KOPT-K1 (cell line): ENCODE data around the gene GHRL.
"Not testable (repeated sequence)": the region's sequence is repeated elsewhere in the genome, so short reads cannot be mapped to it uniquely, and the experiment has no call there.

Experiments
- H3K27ac ChIP-seq: fragments of 200-600 bp; sonication (generic); 2 replicates; pipeline ENCODE4 v1.5.1; 2016; ENCODE audit warnings: antibody characterized with exemption, mild to moderate bottlenecking, low read depth, low read length; ENCODE audit not compliant: poor library complexity, severe bottlenecking
- H3K36me3 ChIP-seq: fragments of 200-600 bp; sonication (generic); 2 replicates; pipeline ENCODE4 v1.5.1; 2017; ENCODE audit warnings: antibody characterized with exemption, mild to moderate bottlenecking, low read length, moderate library complexity; ENCODE audit not compliant: insufficient read depth
- H3K9me3 ChIP-seq: fragments of 200-600 bp; sonication (generic); 2 replicates; pipeline ENCODE4 v1.5.1; 2017; ENCODE audit warnings: antibody characterized with exemption, low read length, mild to moderate bottlenecking; ENCODE audit not compliant: insufficient read depth, poor library complexity, severe bottlenecking

GHRL gene

DNA sequence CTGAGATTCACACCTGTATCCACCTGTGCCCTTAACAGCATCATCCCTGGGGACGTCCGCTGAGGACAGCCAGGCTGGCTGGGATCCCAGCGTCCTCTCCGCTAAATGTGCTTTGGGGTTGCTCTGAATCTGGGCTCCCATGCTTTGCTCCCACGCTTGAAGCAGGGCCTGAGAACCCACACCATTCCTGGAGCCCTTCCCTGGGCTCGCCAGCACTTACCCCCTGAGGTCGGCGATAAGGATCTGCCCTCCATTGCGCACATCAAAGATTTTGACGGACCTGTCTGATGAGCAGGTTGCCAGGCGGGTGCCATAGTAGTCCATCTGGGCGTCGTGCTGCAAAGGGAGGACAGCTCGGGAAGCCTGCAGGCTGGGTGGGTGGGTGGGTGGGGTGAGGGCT, 22.4 kb upstream of the GHRL start:
- Histone ChIP-seq H3K27ac (no peak overlapping the region), H3K9me3 (no peaks in the 10 kb centered on the region), H3K36me3 (peaks cover 93% of the 10 kb centered on the region)

DNA sequence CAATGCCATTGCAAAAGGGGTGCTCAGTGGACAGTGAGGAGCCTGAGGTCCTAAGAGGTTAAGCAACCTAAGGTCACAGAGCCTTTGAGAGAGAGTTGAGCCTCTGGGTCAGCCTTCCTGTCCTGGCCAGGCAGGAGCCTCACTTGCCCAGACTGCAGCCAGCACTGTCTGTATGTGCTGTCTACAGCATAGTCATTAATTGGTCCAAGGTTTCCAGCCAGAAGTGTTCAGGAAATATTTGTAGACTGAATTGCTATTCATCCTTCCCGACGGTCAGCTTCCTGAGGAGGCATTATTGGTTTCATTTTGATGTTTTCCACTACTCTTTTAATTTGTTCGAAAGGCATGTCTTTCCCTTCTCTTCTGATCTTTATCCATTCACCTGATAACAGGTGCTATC, 20.1 kb upstream of the GHRL start:
- H3K36me3 ChIP-seq: peaks cover 100% of the 10 kb centered on the region
- no peaks in the 10 kb centered on the region for H3K9me3 ChIP-seq
- H3K27ac ChIP-seq: no peak overlapping the region

DNA sequence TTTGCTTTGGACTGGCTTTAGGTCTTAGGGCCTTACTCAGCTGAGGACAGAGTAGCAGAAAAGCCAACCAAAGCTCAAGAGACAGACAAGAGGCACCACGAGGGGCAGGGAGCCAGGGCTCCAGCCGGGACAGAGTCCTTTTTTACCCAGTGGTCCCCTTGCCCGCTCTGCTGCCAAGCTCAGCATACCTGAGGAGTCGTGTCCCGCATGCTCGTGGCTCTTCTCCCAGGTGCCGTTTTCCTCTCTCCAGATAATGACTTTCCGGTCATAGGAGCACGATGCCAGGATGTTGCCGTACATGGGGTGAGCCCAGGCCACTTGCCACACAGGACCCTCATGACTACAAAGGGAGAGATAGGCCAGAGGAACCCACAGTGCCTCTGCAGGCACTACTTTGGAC, 19.6 kb upstream of the GHRL start:
- Histone ChIP-seq H3K27ac (no peak overlapping the region), H3K36me3 (peaks cover 99% of the 10 kb centered on the region), H3K9me3 (no peaks in the 10 kb centered on the region)

DNA sequence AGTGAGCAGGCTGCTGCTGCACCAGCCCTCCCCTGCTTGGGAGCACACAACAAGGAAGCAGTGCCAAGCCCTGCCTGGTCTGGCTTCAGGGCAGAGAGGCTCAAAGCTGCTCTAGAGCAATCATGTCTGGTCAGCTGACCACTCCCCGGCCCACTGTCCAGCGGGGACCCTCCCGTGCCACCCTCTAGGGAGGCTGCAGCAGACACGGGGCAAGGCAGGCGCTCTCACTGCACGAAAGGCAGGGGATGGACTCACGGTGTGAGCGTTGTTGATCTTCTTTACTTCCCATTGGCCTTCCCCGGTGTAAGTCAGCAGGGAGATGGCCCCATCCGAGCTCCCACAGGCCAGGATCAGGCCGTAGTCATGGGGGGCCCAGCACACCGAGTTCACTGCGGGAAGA, 19.0 kb upstream of the GHRL start:
- H3K27ac ChIP-seq: no peak overlapping the region
- peaks cover 99% of the 10 kb centered on the region for H3K36me3 ChIP-seq
- H3K9me3 ChIP-seq: no peaks in the 10 kb centered on the region

DNA sequence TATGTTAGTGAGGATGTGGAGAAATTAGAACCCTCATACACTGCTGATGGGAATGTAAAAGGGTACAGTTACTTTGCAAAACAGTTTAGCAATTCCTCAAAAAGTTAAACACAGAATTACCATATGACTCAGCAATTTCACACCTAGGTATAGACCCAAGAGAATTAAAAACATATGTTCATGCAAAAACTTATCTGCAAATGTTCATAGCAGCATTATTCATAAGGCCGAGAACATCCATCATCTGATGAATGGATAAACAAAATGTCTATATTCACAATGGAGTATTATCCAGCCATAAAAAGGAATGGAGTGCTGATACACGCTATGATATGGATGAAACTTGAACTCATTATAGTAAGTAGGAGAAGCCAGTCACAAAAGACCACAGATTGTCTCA, 17.8 kb upstream of the GHRL start:
- Histone ChIP-seq H3K9me3 (no peaks in the 10 kb centered on the region), H3K27ac (no peak overlapping the region), H3K36me3 (peaks cover 98% of the 10 kb centered on the region)

DNA sequence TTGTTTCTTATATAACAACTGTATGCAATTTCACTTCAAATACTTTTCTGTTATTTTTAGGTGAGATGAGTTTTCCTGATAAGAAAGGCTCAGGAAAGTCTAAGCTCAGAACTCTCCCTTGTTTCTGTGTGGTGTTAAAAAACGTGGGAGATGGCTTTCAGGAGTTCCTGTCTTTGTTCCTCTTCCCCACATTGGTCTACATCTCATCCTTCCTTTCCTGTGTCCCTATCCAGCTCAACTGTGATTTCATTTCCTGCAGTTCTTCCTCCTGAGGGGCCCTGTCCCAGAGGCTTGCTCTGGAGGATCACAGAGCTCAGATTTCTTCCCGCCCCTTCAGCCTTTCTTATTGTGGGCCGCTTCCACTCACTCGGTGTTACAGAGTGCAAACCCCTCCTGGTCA, 17.0 kb upstream of the GHRL start:
- peaks cover 98% of the 10 kb centered on the region for H3K36me3 ChIP-seq
- H3K27ac ChIP-seq: no peak overlapping the region
- no peaks in the 10 kb centered on the region for H3K9me3 ChIP-seq

DNA sequence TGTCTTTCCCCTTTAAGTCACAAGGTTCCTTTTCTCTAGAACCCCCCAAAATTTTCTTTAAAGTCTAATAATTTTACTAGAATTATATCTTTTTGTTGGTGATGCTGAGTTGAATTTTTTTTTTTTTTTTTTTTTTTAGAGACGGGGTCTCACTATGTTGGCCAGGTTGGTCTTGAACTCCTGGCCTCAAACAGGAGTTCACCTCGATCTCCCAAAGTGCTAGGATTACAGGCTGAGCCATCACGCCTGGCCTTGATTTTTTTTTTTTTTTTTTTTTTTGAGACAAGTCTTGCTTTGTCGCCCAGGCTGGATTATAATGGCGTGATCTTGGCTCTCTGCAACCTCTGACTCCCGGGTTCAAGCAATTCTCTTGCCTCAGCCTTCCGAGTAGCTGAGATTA, 15.9 kb upstream of the GHRL start:
- H3K27ac ChIP-seq: no peak overlapping the region
- no peaks in the 10 kb centered on the region for H3K9me3 ChIP-seq
- H3K36me3 ChIP-seq: peaks cover 98% of the 10 kb centered on the region

DNA sequence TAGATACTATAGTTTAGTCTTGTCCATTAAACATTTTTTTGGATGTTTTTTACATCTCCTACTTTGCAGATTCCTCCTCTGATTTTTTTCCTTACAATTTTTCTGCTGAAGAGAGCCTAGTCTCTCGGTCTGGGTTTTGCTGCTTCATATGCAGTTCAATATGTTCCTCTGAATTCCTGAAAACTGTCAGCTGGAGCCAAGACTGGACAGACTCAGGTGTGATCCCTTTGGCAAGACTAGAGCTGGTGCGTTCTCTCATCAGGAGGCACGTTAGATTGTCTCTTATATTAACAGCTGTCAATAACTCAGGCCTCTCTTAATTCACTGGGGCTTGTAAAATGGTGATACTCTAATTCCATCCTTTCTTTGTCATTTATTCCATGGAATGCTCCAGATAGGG, 13.4 kb upstream of the GHRL start:
- Histone ChIP-seq H3K36me3 (peaks cover 98% of the 10 kb centered on the region), H3K27ac (no peak overlapping the region), H3K9me3 (no peaks in the 10 kb centered on the region)

DNA sequence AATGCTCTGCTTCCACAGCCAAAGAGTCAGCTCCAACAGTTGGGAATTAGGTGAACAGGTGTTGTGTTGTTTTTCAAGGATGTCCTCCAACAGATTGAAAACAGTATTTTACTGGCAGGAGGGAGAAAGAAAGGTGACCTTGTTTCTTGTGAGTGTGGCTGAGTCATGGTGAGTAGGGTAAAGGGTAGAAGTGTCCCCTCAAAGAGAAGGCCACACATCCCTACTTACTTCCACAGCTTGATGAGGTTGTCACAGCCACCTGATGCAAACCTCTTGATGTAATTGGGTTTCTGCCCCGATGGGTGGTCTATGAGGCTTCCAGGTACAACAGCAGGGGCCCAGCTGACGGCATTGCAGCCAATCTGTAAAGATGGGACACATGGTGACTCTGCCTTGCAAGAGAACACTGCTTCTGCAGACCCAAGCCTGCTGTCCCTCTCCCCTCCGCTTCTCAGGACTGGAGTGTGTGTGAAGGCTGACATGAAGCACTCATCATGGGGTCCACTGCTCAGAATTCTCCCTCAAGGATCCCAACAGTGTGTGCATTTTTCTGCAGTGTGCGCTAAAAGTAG, 12.7 kb upstream of the GHRL start:
- Histone ChIP-seq H3K36me3 (peaks cover 98% of the 10 kb centered on the region), H3K27ac (no peak overlapping the region), H3K9me3 (no peaks in the 10 kb centered on the region)

DNA sequence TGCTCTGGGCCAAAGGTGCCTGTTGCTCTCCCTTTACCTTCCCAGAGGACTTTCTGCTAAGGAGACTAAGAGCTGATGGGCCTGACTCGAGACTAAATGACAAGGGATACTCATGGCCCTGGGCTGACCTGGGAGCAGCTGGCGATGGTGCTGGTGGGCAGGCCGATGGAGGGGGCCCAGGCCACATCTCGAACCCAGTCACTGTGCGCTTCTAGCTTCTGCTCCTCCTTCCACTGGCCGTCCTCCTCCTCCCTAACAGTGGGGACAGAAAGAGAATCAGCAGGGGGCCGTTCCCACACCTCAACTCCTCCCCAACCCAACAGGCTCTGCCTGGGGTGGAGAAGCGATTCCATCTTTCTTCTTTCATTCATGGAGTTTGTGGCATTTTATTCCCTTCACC, 12.2 kb upstream of the GHRL start:
- Histone ChIP-seq H3K9me3 (no peaks in the 10 kb centered on the region), H3K36me3 (peaks cover 98% of the 10 kb centered on the region)

DNA sequence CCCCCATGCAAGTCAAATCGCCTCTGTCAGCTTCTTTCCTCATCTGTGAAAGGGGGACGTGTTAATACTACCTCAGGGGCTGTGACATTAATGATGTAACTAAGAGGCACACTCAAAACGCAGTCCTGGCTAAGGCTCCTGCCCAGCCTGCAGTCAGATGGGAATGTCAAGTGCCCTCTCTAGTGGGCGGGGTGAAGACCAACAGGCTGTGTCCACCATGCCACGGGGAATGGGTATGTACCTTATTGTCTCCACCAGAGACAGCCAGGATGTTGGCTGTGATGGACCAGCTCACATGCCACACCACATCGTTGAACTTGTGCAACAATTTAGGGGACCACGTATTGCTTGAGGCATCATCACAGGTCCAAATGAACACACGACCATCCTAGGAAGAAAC, 11.0 kb upstream of the GHRL start:
- peaks cover 98% of the 10 kb centered on the region for H3K36me3 ChIP-seq
- H3K27ac ChIP-seq: no peak overlapping the region
- no peaks in the 10 kb centered on the region for H3K9me3 ChIP-seq

More for the DNA sequence above, 12.2 kb upstream of the GHRL start:
- H3K27ac ChIP-seq: no peak overlapping the region

DNA sequence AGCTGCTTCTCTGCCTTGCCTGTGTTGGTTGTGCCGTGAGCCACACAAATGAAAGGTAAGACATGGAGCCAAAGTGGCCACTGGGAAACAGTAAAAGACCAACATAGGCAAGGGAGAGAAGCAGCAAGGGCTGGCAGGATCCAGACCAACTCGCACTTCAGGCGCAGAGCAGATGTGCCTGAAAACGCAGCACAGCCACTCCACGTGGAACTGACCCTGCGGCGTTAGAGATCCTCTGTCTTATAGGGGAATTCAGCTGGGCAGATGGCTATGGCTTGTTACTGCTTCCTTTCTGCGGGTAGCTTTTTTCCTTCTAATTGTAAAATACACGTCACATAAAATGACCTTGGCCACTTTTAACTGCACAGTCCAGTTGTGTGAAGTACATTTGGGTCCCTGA, 10.4 kb upstream of the GHRL start:
- peaks cover 95% of the 10 kb centered on the region for H3K36me3 ChIP-seq
- no peak overlapping the region for H3K27ac ChIP-seq
- no peaks in the 10 kb centered on the region for H3K9me3 ChIP-seq

DNA sequence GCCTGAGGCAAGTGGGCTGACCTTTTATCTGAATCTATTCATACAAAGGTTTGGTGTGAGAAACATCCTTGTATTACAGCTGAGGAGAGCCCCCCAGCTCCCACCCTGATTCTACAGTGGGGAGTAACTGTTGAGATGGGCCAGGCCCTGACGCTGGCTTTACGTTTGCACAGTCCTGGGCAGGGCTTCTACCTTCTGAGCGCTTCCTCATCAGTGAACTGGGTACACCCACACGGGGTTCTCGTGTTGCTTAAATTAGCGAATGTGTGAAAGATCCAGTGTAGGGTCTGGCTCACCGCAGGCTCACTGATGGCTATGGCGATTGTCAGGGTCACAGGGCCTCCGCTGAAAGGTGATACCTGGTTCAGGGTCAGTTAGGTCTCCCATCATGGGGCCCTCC, 7.3 kb upstream of the GHRL start:
- H3K36me3 ChIP-seq: peaks cover 85% of the 10 kb centered on the region
- no peaks in the 10 kb centered on the region for H3K9me3 ChIP-seq
- H3K27ac ChIP-seq: no peak overlapping the region

DNA sequence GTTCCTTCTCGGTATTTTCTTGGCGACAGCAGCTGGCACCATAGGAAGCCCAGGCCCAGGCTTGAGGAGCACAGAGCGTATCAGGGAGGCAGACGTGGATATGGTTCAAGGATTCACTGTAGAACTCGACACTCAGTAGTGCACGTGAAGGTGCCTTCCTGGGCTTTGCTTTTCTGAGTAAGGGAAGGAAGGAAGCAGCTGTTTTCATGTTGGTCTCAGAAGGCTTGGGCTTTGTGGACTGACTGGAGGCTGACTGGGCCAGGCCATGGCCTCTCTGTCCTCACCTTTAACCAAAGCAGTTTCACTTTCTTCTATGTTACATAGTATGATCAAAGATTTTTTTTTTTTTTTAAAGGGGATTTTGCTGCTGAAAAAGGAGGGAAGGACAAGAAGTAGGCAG, 6.9 kb upstream of the GHRL start:
- peaks cover 85% of the 10 kb centered on the region for H3K36me3 ChIP-seq
- no peaks in the 10 kb centered on the region for H3K9me3 ChIP-seq
- H3K27ac ChIP-seq: no peak overlapping the region

DNA sequence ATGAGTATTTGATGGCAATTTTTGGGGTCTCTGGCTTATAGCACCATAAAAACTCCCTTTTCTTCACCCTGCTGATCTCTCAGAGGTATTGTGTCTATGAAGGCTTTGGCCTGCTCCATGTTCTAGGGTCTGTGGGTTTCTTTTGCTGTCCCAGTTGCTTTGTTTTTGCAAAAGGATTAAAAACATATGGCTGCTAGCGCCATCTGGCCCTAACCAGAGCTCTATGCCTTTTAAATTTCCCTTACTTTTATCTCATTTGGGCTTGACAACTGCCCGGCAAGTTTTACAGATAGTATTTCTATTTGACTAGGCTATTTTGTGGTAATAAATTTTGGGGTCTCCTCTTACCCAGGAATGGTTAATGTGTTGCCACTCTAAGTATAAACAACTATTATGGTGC, 6.4 kb upstream of the GHRL start:
- Histone ChIP-seq H3K27ac (no peak overlapping the region), H3K9me3 (no peaks in the 10 kb centered on the region), H3K36me3 (peaks cover 85% of the 10 kb centered on the region)

DNA sequence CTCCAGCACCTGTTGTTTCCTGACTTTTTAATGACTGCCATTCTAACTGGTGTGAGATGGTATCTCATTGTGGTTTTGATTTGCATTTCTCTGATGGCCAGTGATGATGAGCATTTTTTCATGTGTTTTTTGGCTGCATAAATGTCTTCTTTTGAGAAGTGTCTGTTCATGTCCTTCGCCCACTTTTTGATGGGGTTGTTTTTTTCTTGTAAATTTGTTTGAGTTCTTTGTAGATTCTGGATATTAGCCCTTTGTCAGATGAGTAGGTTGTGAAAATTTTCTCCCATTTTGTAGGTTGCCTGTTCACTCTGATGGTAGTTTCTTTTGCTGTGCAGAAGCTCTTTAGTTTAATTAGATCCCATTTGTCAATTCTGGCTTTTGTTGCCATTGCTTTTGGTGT, 5.3 kb upstream of the GHRL start:
- H3K9me3 ChIP-seq, H3K27ac ChIP-seq: not testable (repeated sequence)
- peaks cover 85% of the 10 kb centered on the region for H3K36me3 ChIP-seq
